AG09319 (cell line): Measurements from ENCODE around the gene NLRP3.
"Not testable (repeated sequence)": the region's sequence is repeated elsewhere in the genome, so short reads cannot be mapped to it uniquely, and the experiment has no call there.

Experiments
- DNase-seq: peaks from one replicate; pipeline ENCODE4 v3.0.0-alpha.2; 2010; ENCODE audit warnings: low read depth; ENCODE audit errors: extremely low read depth
- TF ChIP-seq, protein P1 (sequence below): IDR thresholded peaks from 2 replicates; pipeline ENCODE4 v1.5.1; 2011; ENCODE audit warnings: low read depth, mild to moderate bottlenecking, inconsistent platforms, low read length, moderate library complexity

The NLRP3 gene

DNA sequence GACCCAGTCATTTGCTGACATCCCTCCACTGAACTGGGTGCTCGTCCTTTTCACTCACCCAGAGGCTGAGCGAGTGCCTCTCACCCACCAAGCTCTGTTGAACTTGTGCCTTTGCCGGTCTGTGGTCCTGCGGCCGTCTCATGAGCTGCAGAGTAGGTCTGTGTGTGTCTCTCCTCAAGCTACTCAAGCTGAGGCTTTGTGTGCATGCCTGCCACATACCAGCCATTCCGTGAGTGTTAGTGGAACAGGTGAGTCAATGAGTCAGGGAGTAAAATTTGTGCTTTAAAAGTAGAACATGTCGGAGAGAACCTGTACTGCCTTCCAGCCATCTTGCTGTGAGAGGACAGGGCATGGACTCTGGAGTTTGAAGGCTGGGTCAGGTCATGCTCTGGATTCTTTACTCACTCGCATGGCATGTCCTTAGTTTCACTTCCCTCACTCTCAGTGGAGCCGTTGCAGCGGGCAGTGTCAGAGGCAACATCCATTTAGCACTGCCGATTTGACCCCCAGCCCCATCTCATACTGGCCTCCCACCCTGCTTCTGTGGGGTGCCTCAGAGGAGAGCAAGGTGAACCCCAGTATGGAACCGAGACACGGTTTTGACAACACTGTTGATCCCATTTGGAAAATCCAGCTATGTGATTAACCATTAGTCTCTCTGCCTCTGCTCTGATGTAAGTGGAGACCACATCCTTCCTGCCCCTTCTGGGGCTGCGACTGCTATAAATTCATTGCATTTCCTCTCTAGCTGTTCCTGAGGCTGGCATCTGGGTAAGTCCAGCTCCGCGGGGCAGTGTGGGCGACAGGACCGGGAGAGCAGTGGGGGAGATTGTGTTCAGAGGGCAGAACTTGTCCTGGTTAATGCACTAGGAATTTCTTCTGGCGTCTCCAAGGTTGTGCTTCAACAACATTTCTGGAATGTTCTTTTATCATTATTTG is at the start of gene NLRP3:
TSS of gene NLRP3 (plus strand) at position 751 of the 939 bp plus-strand sequence. CDS start 2,628 bp downstream, outside the sequence.
- TF ChIP-seq, protein P1, sequence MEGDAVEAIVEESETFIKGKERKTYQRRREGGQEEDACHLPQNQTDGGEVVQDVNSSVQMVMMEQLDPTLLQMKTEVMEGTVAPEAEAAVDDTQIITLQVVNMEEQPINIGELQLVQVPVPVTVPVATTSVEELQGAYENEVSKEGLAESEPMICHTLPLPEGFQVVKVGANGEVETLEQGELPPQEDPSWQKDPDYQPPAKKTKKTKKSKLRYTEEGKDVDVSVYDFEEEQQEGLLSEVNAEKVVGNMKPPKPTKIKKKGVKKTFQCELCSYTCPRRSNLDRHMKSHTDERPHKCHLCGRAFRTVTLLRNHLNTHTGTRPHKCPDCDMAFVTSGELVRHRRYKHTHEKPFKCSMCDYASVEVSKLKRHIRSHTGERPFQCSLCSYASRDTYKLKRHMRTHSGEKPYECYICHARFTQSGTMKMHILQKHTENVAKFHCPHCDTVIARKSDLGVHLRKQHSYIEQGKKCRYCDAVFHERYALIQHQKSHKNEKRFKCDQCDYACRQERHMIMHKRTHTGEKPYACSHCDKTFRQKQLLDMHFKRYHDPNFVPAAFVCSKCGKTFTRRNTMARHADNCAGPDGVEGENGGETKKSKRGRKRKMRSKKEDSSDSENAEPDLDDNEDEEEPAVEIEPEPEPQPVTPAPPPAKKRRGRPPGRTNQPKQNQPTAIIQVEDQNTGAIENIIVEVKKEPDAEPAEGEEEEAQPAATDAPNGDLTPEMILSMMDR = no peak
- DNase-seq = no peak

DNA sequence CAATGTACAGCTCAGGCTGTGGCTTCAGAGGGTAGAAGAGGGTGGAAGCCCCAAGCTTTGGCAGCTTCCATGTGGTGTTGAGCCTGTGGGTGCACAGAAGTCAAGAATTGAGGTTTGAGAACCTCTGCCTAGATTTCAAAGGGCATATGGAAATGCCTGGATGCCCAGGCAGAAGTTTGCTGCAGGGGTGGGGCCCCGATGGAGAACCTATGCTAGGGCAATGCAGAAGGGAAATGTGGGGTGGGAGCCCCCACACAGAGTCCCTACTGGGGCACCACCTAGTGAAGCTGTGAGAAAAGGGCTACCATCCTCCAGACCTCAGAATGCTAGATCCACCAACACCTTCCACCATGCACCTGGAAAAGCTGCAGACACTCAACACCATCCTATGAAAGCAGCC is 49.6 kb upstream of the NLRP3 start:
- not testable (repeated sequence) for DNase-seq

DNA sequence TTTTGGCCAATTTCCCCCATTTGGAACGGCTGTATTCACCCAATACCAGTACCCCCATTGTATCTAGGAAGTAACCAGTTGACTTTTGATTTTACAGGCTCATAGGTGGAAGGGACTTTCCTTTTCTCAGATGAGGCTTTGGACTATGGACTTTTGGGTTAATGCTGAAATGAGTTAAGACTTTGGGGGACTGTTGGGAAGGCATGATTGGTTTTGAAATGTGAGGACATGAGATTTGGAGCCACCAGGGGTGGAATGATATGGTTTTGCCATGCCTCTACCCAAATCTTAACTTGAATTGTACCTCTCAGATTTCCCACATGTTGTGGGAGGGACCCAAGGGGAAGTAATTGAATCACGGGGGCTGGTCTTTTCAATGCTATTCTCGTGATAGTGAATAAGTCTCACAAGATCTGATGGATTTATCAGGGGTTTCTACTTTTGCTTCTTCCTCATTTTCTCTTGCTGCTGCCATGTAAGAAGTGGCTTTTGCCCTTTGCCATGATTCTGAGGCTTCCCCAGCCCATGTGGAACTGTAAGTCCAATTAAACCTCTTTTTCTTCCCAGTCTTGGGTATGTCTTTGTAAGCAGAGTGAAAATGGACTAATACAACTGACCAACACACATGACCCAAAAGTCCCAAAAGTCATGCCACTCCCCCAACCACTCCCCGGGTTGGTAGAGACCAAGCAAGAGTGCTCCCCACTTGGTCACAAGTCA is 48.9 kb upstream of the NLRP3 start:
- DNase-seq = no peak
- TF ChIP-seq, protein P1 = no peak

- TF ChIP-seq, protein P1 = no peak
- DNase-seq = no peak
Measured at GRCh38 chr1:247367786-247368422, 48.1 kb upstream of the NLRP3 start.

DNA sequence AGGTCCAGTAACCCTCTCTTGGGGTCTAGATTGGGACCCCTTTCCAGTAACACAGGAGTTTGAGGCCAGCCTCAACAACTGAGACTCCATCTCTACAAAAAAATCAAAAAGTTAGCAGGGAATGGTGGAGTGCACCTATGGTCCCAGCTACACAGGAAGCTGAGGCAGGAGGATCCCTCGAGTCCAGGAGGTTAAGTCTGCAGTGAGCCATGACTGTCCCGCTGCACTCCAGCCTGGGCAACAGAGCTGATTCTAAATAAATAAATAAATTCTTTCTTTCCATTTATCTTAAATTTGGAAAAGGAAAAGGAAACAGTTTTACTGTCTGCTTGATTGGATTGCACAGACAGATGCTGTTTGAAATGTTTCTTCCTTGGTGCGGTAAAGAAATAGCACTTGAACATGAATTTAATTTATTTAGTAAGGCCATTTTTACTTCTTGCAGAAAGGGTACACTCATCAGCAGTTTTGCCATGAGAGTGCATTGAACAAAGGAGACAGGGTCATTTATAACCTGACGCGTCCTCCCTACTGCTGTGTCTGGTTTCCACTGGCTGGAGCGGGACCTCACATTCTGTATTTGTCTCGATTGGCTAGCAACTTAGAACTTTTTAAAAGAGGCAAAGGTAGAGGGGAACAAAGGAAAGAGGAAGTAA is 47.4 kb upstream of the NLRP3 start:
- no peak for DNase-seq
- TF ChIP-seq, protein P1 = no peak

GRCh38 chr1:247370786-247371732 is 44.9 kb upstream of the NLRP3 start:
- TF ChIP-seq, protein P1 = no peak
- DNase-seq = no peak
